Calu3 (cell line): ENCODE results near the gene ZBTB20. TPM values are rescaled to one million over a fixed set of nuclear protein-coding genes. Genes with fewer than 3 reads are reported as not detected.

Experiments used
- BruUV-seq: library from RNA; stranded (reverse); fragments of 400-500 nt; replicated peaks from 2 replicates; lab custom pipeline; 2021; lab: Mats Ljungman, UMichigan
- CTCF ChIA-PET: fragments of 300-600 bp; sonication (Branson Sonifier 250); formaldehyde crosslinking; loops from one replicate; lab custom pipeline; 2022; ENCODE audit warnings: antibody characterized with exemption; lab: Charles Lee
- DNase-seq: peaks from one replicate; pipeline ENCODE4 v3.0.0; 2022
- H3K27ac Mint-ChIP-seq: one replicate; pipeline ENCODE4 v1.8.0; 2022; ENCODE audit warnings: mixed read lengths; ENCODE audit not compliant: unreplicated experiment
- H3K27me3 Mint-ChIP-seq: one replicate; pipeline ENCODE4 v1.8.0; 2022; ENCODE audit warnings: mixed read lengths; ENCODE audit not compliant: unreplicated experiment
- H3K36me3 Mint-ChIP-seq: one replicate; pipeline ENCODE4 v1.8.0; 2022; ENCODE audit warnings: mild to moderate bottlenecking, moderate library complexity, mixed read lengths; ENCODE audit not compliant: insufficient read depth, unreplicated experiment
- H3K4me1 Mint-ChIP-seq: one replicate; pipeline ENCODE4 v1.8.0; 2022; ENCODE audit warnings: mild to moderate bottlenecking, low read depth, mixed read lengths; ENCODE audit not compliant: unreplicated experiment
- H3K4me3 Mint-ChIP-seq: one replicate; pipeline ENCODE4 v1.8.0; 2022; ENCODE audit warnings: mild to moderate bottlenecking, low read depth, moderate library complexity, mixed read lengths; ENCODE audit not compliant: unreplicated experiment
- H3K9me3 Mint-ChIP-seq: one replicate; pipeline ENCODE4 v1.8.0; 2022; ENCODE audit warnings: low read depth, mixed read lengths; ENCODE audit not compliant: unreplicated experiment
- CTCF ChIP-seq: fragments of 200-600 bp; IDR thresholded peaks from one replicate; pipeline ENCODE4 v1.8.0; 2022; ENCODE audit warnings: antibody characterized with exemption; ENCODE audit not compliant: unreplicated experiment
- intact Hi-C: fragments of 100-400 bp; cut with micrococcal nuclease; formaldehyde crosslinking; loops from one replicate; pipeline ENCODE4 v1.10.0; 2022; ENCODE audit not compliant: unreplicated experiment
- total RNA-seq: library from RNA; stranded (reverse); gene quantifications from 2 replicates; pipeline ENCODE4 v1.2.3, GENCODE V29; 2022

The ZBTB20 gene
- total RNA-seq, 1 experiment from 2014 or later = 24.1 TPM

DNA sequence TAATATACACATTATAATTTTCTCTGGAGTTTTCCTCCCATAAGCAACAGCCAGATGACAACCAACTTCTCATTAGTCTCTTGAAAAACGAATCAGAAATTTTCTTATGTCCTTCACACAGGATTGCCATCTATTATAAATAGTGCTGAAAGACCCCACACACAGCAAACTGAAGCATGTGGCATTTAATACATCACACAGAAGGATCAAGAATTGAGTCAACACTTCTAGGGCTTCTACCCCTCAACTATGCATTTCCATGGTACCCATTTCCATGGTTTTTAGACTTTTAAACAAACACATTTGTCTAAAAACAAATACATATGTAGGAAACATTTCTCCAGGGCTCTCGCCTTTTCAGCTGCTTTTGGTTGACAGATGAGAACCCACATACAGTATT is 282.1 kb downstream of the ZBTB20 start:
- intact Hi-C loops = no loop called here
- CTCF ChIA-PET = no interaction called here
- TF ChIP-seq CTCF = no peak
- H3K4me1 Mint-ChIP-seq = no peaks in the 10 kb centered on the region
- no peak overlapping the region for H3K4me3 Mint-ChIP-seq
- no TSS peak for BruUV-seq
- no peaks in the 10 kb centered on the region for H3K27me3 Mint-ChIP-seq
- DNase-seq = no peak
- H3K9me3 Mint-ChIP-seq = no peaks in the 10 kb centered on the region
- no peaks in the 10 kb centered on the region for H3K36me3 Mint-ChIP-seq
- H3K27ac Mint-ChIP-seq = no peak overlapping the region

DNA sequence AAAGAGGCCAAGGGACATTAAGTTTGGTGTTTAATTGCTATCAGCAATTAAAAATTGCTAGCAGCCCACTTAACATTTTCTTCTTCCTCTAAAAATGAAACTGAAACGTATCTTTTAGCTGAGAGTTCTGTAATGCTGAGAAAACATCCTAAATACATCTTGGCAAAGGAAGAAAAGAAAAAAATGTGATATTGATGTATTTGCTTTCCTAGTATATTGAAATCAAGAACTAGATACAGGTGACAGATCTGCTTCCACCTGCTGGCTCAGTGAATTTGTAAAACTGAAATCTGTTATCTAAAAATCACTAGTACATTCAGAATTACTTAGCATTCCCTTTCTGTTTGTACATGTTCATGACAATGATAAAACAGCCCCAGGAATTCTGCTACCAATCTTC is 283.2 kb downstream of the ZBTB20 start:
- intact Hi-C loops = no loop called here
- H3K9me3 Mint-ChIP-seq = no peaks in the 10 kb centered on the region
- TF ChIP-seq CTCF = no peak
- no TSS peak for BruUV-seq
- H3K27ac Mint-ChIP-seq = no peak overlapping the region
- DNase-seq = no peak
- CTCF ChIA-PET = no interaction called here
- H3K4me1 Mint-ChIP-seq = no peaks in the 10 kb centered on the region
- H3K4me3 Mint-ChIP-seq = no peak overlapping the region
- no peaks in the 10 kb centered on the region for H3K27me3 Mint-ChIP-seq
- H3K36me3 Mint-ChIP-seq = no peaks in the 10 kb centered on the region

- Mint-ChIP-seq H3K4me1 (no peaks in the 10 kb centered on the region), H3K4me3 (no peak overlapping the region)
- no TSS peak for BruUV-seq
Observed at GRCh38 chr3:114861666-114862065, 285.4 kb downstream of the ZBTB20 start.

DNA sequence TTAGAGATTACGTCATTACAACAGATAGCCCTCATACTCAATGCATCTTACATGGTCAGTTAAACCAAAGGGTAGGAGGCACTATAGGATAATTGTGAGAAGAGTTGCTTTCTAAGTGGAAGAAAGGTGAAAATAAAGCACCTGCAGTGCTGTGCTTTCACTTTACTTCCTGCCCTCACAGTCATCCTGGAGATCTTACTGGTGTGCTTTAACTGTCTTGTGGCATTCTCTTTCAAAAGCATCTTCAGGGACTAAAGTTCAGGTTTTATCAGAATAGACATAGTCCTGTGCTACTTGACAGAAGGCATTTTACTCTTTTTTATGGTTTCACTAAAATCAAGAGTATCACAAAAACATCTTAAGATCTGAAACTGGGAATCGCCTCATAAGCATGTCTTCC is 286.6 kb downstream of the ZBTB20 start:
- Mint-ChIP-seq H3K27me3 (no peaks in the 10 kb centered on the region), H3K4me3 (no peak overlapping the region), H3K4me1 (no peaks in the 10 kb centered on the region), H3K27ac (no peak overlapping the region), H3K36me3 (no peaks in the 10 kb centered on the region), H3K9me3 (no peaks in the 10 kb centered on the region)
- no TSS peak for BruUV-seq
- no peak for DNase-seq
- CTCF ChIA-PET = no interaction called here
- intact Hi-C loops = no loop called here
- TF ChIP-seq CTCF = no peak

More at GRCh38 chr3:114861666-114862065, 285.4 kb downstream of the ZBTB20 start:
- DNase-seq = no peak
- intact Hi-C loops = no loop called here
- CTCF ChIA-PET = no interaction called here
- Mint-ChIP-seq H3K9me3 (no peaks in the 10 kb centered on the region), H3K27me3 (no peaks in the 10 kb centered on the region), H3K36me3 (no peaks in the 10 kb centered on the region), H3K27ac (no peak overlapping the region)
- no peak for TF ChIP-seq CTCF
